GM18861 (cell line): ENCODE results near the gene DSP.
A peak's percentile ranks its signal among the peaks of the same experiment; 100 is the strongest.

ENCODE experiments used
- ATAC-seq: cut with Tn5 transposase; IDR thresholded peaks from one replicate; pipeline ENCODE4 v1.9.1; 2021; ENCODE audit not compliant: unreplicated experiment

The DSP gene

GRCh38 chr6:7590918-7591302, 49.4 kb downstream of the DSP start:
- no peak for ATAC-seq

- no peak for ATAC-seq
Measured at GRCh38 chr6:7591770-7592169, 50.3 kb downstream of the DSP start.

GRCh38 chr6:7593229-7593628, 51.8 kb downstream of the DSP start:
- no peak for ATAC-seq

- ATAC-seq, result no peak
Measured at GRCh38 chr6:7594579-7595125, 53.2 kb downstream of the DSP start.

DNA sequence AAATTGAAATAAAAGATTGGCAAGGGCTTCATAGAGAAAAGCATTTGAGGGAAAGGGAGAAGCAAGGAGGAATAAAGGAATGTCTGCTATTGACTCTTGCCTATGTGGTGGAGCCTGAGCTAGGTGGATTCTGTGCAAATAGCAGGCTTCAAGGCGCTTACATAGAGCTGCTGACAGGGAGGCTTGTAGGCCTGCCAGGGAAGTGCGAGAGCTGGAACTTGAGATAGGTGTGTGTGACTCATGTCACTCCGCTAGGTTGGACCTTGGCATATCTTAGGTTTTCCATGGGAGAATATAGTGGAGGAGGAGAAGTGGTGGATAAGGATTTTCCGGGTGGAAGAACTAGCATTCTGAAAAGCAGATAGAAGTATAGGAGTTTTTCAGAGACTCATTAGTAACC, 62.5 kb downstream of the DSP start:
- ATAC-seq, result no peak

GRCh38 chr6:7604506-7604905, 63.0 kb downstream of the DSP start:
- no peak for ATAC-seq

GRCh38 chr6:7615611-7616383, 74.3 kb downstream of the DSP start:
- ATAC-seq, result no peak

DNA sequence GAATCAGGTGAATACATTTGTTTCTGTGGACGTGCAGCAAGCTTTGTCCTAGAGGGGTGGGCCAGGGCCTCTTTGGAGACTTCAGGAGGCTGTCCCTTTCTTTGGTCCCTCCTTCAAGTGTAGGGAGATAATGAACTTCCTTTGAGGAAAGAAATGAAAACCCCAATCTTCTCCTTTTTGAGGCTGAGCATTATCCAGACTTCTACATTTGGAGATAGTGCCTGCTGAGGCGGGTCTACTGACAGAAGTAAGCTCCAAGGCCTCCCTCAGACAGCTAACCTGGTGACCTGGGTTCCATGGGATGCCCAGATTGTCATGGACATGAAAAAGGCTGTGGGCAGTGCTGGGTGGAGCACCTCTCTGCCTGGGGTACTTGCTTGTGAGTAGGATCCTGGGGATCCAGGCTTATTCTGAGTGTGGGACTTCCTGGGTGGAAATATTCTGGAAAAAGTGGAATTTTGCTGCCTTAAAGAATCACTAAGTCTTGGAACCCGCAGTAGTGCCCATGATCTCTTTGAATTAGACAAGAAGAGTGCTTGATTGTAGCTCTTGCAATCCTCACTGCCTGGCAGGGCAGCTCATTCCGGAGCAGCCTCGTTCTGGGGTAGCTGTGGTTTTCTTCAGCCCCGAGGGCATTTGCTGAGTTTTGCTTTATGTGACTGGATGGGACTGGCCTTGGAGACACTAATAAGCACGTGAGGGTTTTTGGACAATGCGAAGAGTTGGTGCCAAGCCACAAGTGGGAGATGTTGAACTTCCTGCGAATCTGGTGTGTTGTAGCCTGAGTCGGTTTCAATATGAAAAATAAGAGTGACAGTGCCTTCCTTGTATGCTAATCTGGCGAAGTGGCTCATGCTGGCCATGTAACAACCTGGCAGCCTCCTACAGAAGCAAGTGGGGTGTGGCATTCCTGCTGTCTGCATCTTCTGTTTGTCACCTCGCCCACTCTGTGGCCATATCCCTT, 76.6 kb downstream of the DSP start:
- ATAC-seq, result peak; percentile 74

GRCh38 chr6:7621761-7622160, 80.3 kb downstream of the DSP start:
- ATAC-seq, result no peak

DNA sequence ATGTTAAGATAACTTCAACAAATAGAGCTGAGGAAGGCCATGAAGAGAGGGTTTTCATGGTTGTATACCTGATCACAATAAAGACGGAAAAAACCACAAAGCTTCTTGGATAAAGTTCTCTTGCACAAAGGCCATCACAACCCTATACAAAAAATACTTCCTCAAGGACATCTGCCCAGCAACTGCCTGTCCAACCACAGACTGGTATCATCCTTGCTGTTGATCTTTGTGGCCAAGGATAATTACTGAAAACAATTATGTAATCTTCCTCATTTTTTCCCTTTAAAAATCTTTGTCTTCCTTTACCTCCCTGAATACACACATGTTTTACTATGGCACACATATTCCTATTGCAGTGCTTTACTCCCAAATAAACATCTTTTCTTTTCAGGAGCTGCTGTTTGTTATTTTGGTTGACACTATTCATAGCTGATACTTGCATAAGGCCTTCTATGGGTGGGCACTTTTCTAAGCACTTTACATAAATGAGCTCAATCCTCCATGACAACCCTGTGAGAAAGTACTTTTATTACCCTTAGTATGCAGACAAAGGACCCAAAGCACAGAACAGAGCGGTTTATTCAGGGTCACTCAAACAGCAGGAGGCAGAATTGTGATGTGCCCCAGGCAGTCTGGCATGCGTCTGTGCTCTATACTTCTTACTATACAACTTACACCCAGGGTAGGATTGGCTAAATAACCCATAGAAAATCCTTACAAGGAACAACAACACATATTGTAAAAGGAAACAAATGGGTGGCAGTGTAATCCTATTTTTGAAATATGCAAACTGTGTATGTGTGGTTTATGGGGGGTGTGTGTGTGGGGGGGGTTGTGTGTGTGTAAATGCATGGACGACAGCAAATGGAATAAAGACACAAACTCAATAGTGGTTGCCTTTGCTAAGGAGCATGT, 83.6 kb downstream of the DSP start:
- no peak for ATAC-seq

GRCh38 chr6:7628479-7628878, 87.0 kb downstream of the DSP start:
- ATAC-seq, result no peak

GRCh38 chr6:7628909-7629308, 87.4 kb downstream of the DSP start:
- ATAC-seq, result no peak

- no peak for ATAC-seq
Measured at GRCh38 chr6:7629321-7629720, 87.8 kb downstream of the DSP start.

GRCh38 chr6:7630792-7631191, 89.3 kb downstream of the DSP start:
- ATAC-seq, result no peak

DNA sequence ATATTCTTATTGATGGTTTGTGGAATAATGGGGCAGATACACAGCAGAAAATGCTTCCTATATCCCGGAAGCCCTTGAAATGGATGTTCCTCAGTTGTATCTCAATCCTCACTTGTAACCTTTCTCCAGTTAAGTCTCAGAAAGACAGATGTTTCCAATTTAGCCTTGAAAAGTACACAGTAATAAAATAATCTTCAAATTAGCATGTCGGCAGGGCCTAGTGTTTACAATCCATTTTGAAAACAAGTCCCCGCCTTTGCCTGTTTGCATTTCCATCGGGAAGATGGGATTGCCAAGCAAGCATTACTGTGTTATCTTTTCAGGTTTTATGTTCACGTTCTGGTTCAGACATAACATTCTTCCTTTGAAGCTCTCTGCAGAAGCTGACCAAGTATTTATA, 90.0 kb downstream of the DSP start:
- ATAC-seq, result no peak

- no peak for ATAC-seq
Measured at GRCh38 chr6:7632501-7633290, 91.2 kb downstream of the DSP start.

- ATAC-seq, result no peak
Measured at GRCh38 chr6:7633361-7633760, 91.9 kb downstream of the DSP start.

DNA sequence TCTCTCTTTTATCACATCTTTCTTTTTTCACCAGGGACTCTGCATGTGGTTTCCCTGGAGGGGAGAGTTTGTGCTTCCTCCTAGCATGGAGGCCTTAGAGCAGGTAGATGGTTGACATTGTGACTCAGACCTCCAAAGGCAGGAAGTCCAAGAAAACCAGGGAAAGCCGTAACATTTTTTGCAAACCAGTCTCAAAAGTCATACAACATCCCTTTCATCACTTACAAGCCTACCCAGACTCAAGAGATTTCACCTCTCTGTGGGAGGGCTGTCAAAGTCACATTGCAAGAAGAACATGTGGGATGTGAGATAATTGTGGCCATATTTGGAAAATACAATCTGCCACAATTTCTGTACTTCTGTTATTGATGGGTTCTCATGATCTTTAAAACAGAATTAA, 94.7 kb downstream of the DSP start:
- no peak for ATAC-seq
